Kidney epithelial cell (primary cell): ENCODE data around the gene FHDC1. TPM values are rescaled to one million over a fixed set of nuclear protein-coding genes. Genes with fewer than 3 reads are reported as not detected.

Experiments used
- DNase-seq: peaks from one replicate; pipeline ENCODE4 v3.0.0-alpha.2; 2010; ENCODE audit warnings: low read depth
- H3K27me3 ChIP-seq: 2 replicates; pipeline ENCODE4 v1.6.0; 2011; ENCODE audit warnings: low read length; ENCODE audit not compliant: control insufficient read depth, insufficient read depth
- H3K36me3 ChIP-seq: 2 replicates; pipeline ENCODE4 v1.5.1; 2011; ENCODE audit warnings: low read length; ENCODE audit not compliant: control insufficient read depth, insufficient read depth
- H3K4me3 ChIP-seq: 2 replicates; pipeline ENCODE4 v1.5.1; 2011; ENCODE audit warnings: low read depth, mild to moderate bottlenecking, control low read depth, low read length
- CTCF ChIP-seq: IDR thresholded peaks from 2 replicates; pipeline ENCODE4 v1.5.1; 2011; ENCODE audit warnings: mild to moderate bottlenecking, moderate library complexity, low read length, control low read depth, inconsistent platforms; ENCODE audit not compliant: insufficient read depth, poor library complexity, severe bottlenecking
- total RNA-seq: library from RNA; depleted of rRNA; stranded (reverse); fragments of >200 nt; gene quantifications from 2 replicates; pipeline ENCODE4 v1.2.3, GENCODE V29; 2015

FHDC1 gene
- total RNA-seq, 1 donor from 2014 or later = 3.1 TPM

DNA sequence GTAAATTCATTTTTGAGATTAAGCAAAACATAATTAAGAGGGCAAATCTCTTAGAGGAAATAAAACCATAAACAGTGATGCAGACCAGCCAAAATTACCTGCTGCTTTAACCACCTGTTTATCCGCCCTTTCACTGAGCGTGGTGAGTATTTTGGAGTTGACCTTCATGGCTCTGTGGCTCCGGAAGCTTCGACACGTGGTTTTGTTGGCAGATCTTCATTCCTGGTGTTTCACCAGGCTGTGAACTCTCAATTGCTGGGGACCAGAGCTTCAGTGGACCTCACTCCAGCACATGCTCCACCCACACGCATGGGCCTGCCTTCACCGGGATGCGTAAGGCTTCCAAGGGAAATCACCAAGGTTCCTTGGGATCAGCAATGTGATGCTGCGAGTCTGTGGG is 83.8 kb downstream of the FHDC1 start:
- Histone ChIP-seq H3K4me3 (no peak overlapping the region), H3K36me3 (no peaks in the 10 kb centered on the region), H3K27me3 (no peaks in the 10 kb centered on the region)
- no peak for DNase-seq
- no peak for TF ChIP-seq CTCF

DNA sequence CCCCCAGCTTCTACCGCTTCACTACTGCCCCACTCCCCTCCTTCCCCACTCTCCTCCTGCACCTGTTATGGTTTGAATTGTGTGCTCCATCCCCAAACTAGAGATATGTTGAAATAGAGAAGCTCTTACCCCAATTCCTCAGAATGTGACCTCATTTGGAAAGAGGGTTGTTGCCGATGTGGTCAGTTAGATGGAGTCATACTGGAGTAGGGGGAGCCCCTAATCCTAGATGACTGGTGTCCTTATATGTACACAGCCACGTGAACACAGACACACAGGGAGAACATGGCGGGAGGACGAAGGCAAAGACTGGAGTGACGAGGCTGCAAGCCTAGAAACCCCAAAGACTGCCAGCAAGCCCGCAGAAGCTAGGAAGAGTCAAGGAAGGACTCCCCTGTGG is 84.3 kb downstream of the FHDC1 start:
- Histone ChIP-seq H3K36me3 (no peaks in the 10 kb centered on the region), H3K27me3 (no peaks in the 10 kb centered on the region), H3K4me3 (no peak overlapping the region)
- TF ChIP-seq CTCF = no peak
- DNase-seq = no peak

GRCh38 chr4:153021276-153021675 is 85.2 kb downstream of the FHDC1 start:
- no peak for TF ChIP-seq CTCF
- no peak for DNase-seq
- Histone ChIP-seq H3K4me3 (no peak overlapping the region), H3K27me3 (no peaks in the 10 kb centered on the region), H3K36me3 (no peaks in the 10 kb centered on the region)

DNA sequence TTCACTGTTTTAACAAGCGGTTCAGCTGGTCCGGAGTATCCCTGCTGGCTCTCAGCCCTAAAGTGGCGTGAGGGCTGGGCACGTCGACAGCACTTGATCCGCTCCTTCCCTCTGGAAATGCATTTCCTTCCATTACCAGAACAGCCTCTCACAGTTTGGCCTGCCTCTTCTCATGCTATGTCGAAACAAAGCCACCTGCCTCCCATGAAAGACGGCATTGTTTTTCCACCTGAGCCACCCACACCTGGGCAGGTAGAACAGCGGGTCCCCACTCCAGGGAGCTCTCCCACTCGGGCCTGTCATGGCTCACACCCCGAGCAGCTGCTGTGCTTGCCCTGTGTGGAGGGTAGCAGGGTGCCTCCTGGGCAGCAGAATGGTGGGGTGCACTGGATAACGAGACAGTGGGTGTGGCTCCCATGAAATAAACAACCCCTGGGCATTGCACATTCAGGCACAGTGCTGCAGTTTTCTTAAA is 86.2 kb downstream of the FHDC1 start:
- TF ChIP-seq CTCF = no peak
- no peak for DNase-seq

GRCh38 chr4:153023139-153023538 is 87.0 kb downstream of the FHDC1 start:
- Histone ChIP-seq H3K36me3 (no peaks in the 10 kb centered on the region), H3K4me3 (no peak overlapping the region), H3K27me3 (no peaks in the 10 kb centered on the region)
- TF ChIP-seq CTCF = no peak
- DNase-seq = no peak

More for the DNA sequence above, 86.2 kb downstream of the FHDC1 start:
- Histone ChIP-seq H3K36me3 (no peaks in the 10 kb centered on the region), H3K27me3 (no peaks in the 10 kb centered on the region), H3K4me3 (no peak overlapping the region)

DNA sequence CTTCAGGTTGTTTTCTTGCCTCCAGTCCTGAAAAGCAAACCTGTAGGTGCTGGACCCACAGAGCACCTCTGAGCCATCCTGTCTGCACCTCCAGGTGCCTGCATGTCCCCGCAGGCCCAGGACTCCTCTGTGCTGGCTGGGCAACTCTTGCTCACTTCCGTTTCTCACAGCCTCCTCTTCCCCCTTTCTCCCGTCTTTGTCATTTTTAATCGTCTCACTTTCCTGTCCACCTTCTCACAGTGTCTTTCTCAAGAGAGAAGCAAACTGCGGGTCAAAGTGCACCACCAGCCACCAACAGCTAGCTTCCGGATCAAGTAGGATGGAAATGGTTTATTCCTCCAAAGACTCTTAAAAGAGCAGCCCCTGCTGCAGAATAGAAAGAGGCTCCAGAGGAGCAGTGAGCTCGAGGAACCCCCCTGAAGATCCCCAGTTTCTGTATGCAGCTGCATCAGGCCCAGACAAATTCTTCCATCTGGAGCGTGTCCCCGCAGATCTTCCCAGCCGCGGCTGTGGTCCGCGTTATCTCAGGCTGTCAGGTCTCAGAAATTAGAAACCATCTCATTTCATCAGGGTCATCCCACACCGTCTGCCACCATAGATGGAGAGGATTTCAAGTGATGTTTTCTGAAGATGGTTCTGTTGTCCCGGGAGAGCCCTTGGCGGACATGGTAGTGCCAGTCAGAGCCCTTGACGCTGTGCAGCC is 87.7 kb downstream of the FHDC1 start:
- no peak for DNase-seq
- H3K4me3 ChIP-seq = no peak overlapping the region
- no peak for TF ChIP-seq CTCF
- H3K27me3 ChIP-seq = no peaks in the 10 kb centered on the region
- H3K36me3 ChIP-seq = no peaks in the 10 kb centered on the region
